ENCODE data around the gene DNAJC10. TPM values are rescaled to one million over a fixed set of nuclear protein-coding genes. Genes with fewer than 3 reads are reported as not detected.

Gene DNAJC10
- total RNA-seq, 3 donors from 2014 or later (not counting 1 experiment from before 2014, with no cell fraction given): 56.4 to 63.0 (median 60.6) TPM

DNA sequence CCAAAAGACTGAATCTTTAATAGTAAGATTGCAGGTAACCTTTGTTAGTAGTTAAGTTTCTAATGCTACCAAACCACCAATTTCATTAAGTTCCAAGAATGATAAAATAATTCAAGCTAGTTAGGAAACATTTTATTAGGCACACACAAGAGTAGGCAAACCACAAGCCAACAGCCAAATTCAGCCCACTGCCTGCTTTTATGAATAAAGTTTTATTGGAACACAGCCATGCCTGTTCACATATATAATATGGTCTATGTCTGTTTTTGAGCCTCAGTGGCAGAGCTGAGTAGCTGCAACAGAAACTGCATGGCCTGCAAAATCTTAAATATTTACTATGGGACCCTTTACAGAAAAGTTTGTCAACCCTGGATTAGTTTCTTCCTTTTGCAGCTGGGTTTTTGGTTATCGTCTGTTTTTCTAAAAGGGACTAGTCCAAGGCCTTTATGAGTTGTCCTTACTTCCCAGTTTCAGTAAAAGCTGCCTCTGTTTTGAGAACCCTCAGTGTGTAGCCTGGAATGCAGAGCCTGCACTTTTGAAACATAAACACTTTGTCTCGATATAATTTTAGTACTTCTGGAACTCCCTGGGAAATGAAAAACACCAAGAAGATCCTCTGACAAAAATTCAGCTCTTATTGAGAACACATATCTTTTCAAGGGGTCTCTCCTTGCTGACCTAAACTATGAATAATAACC, 111.3 kb downstream of the DNAJC10 start:
- H3K36me3 Mint-ChIP-seq: no peaks in the 10 kb centered on the region
- H3K4me1 ChIP-seq (ENCODE audit: control insufficient read depth, insufficient read depth, low read length): no peaks in the 10 kb centered on the region
- H3K9me3 Mint-ChIP-seq: no peaks in the 10 kb centered on the region
- H3K4me3 Mint-ChIP-seq: no peak overlapping the region
- ATAC-seq: no peak
- H3K36me3 ChIP-seq (ENCODE audit: control insufficient read depth, insufficient read depth, low read length): no peaks in the 10 kb centered on the region
- WGBS (ENCODE audit: insufficient coverage): 89% methylated on average over 2 of the region's 2 CpGs
- intact Hi-C loops (cut with micrococcal nuclease): no loop called here
- no peaks in the 10 kb centered on the region for H3K4me1 Mint-ChIP-seq
- no peak overlapping the region for H3K27ac Mint-ChIP-seq
- no peaks in the 10 kb centered on the region for H3K27me3 ChIP-seq (ENCODE audit: control insufficient read depth, insufficient read depth, low read length)
- H3K27me3 Mint-ChIP-seq (ENCODE audit: low read depth in 2 of 2): peaks cover 7 to 12% of the 10 kb centered on the region in 2 donors
- no peak overlapping the region for H3K27ac ChIP-seq (ENCODE audit: low read length)
- DNase-seq: no peak
- TF ChIP-seq, protein P1, sequence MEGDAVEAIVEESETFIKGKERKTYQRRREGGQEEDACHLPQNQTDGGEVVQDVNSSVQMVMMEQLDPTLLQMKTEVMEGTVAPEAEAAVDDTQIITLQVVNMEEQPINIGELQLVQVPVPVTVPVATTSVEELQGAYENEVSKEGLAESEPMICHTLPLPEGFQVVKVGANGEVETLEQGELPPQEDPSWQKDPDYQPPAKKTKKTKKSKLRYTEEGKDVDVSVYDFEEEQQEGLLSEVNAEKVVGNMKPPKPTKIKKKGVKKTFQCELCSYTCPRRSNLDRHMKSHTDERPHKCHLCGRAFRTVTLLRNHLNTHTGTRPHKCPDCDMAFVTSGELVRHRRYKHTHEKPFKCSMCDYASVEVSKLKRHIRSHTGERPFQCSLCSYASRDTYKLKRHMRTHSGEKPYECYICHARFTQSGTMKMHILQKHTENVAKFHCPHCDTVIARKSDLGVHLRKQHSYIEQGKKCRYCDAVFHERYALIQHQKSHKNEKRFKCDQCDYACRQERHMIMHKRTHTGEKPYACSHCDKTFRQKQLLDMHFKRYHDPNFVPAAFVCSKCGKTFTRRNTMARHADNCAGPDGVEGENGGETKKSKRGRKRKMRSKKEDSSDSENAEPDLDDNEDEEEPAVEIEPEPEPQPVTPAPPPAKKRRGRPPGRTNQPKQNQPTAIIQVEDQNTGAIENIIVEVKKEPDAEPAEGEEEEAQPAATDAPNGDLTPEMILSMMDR (IDR thresholded peaks at IDR 0.05): no peak
- no peak overlapping the region for H3K4me3 ChIP-seq (ENCODE audit: low read length)
- H3K9me3 ChIP-seq (ENCODE audit: control insufficient read depth, insufficient read depth, low read length): no peaks in the 10 kb centered on the region

GRCh38 chr2:182831101-182831500, 115.0 kb downstream of the DNAJC10 start:
- no peaks in the 10 kb centered on the region for H3K4me1 Mint-ChIP-seq
- peaks cover 4 to 18% of the 10 kb centered on the region in 2 donors for H3K27me3 Mint-ChIP-seq (ENCODE audit: low read depth in 2 of 2)
- no peaks in the 10 kb centered on the region for H3K36me3 ChIP-seq (ENCODE audit: control insufficient read depth, insufficient read depth, low read length)
- no peak overlapping the region for H3K4me3 ChIP-seq (ENCODE audit: low read length)
- H3K27ac Mint-ChIP-seq: no peak overlapping the region
- peaks cover 2% of the 10 kb centered on the region for H3K27me3 ChIP-seq (ENCODE audit: control insufficient read depth, insufficient read depth, low read length)
- TF ChIP-seq, protein P1 (IDR thresholded peaks at IDR 0.05): no peak
- no peak for DNase-seq
- H3K4me1 ChIP-seq (ENCODE audit: control insufficient read depth, insufficient read depth, low read length): no peaks in the 10 kb centered on the region
- ATAC-seq: no peak
- intact Hi-C loops (cut with micrococcal nuclease): no loop called here
- H3K36me3 Mint-ChIP-seq: no peaks in the 10 kb centered on the region
- H3K4me3 Mint-ChIP-seq: no peak overlapping the region
- no peaks in the 10 kb centered on the region for H3K9me3 ChIP-seq (ENCODE audit: control insufficient read depth, insufficient read depth, low read length)
- H3K27ac ChIP-seq (ENCODE audit: low read length): no peak overlapping the region
- no peaks in the 10 kb centered on the region for H3K9me3 Mint-ChIP-seq

- Mint-ChIP-seq H3K4me3 (no peak overlapping the region), H3K9me3 (no peaks in the 10 kb centered on the region), H3K36me3 (no peaks in the 10 kb centered on the region), H3K27me3 (ENCODE audit: low read depth in 2 of 2) (peaks cover under 1 to 18% of the 10 kb centered on the region in 2 donors), H3K27ac (no peak overlapping the region), H3K4me1 (no peaks in the 10 kb centered on the region)
- no peak for DNase-seq
- TF ChIP-seq, protein P1 (IDR thresholded peaks at IDR 0.05): no peak
- ATAC-seq: no peak
- Histone ChIP-seq H3K27me3 (ENCODE audit: control insufficient read depth, insufficient read depth, low read length) (peaks cover 2% of the 10 kb centered on the region), H3K36me3 (ENCODE audit: control insufficient read depth, insufficient read depth, low read length) (no peaks in the 10 kb centered on the region), H3K9me3 (ENCODE audit: control insufficient read depth, insufficient read depth, low read length) (no peaks in the 10 kb centered on the region), H3K4me1 (ENCODE audit: control insufficient read depth, insufficient read depth, low read length) (no peaks in the 10 kb centered on the region), H3K27ac (ENCODE audit: low read length) (no peak overlapping the region), H3K4me3 (ENCODE audit: low read length) (no peak overlapping the region)
- 67% methylated on average over 1 of the region's 3 CpGs for WGBS (ENCODE audit: insufficient coverage)
- intact Hi-C loops (cut with micrococcal nuclease): no loop called here
Measured at GRCh38 chr2:182831921-182832320, 115.9 kb downstream of the DNAJC10 start.

All from natural killer cell (primary cell).